GM18870 (cell line): ENCODE results near the gene PLA2G2E.
"Not testable (repeated sequence)": the region's sequence is repeated elsewhere in the genome, so short reads cannot be mapped to it uniquely, and the experiment has no call there.

Source experiments
- ATAC-seq: cut with Tn5 transposase; IDR thresholded peaks from one replicate; pipeline ENCODE4 v1.9.1; 2021; ENCODE audit warnings: moderate library complexity; ENCODE audit not compliant: unreplicated experiment

Gene PLA2G2E

GRCh38 chr1:19934336-19934735 lies 10.9 kb upstream of the PLA2G2E start:
- no peak for ATAC-seq

DNA sequence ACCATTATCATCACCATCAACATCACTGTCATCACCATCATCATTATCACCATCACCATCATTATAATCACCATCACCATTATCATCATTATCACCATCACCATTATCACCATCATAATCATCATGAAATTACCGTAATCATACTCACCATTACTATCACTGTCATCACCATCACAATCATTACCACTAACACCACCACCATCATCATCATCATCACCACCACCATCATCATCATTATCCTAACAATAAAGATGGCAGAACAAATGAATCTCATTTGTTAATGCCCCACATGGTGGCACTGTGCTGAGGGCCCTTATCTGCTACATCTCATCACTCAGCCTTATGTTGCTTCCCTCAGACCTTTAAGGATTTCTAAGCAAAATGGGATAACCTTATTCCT lies 9.4 kb upstream of the PLA2G2E start:
- ATAC-seq = no peak

- not testable (repeated sequence) for ATAC-seq
Measured at GRCh38 chr1:19927130-19927421, 3.7 kb upstream of the PLA2G2E start.

DNA sequence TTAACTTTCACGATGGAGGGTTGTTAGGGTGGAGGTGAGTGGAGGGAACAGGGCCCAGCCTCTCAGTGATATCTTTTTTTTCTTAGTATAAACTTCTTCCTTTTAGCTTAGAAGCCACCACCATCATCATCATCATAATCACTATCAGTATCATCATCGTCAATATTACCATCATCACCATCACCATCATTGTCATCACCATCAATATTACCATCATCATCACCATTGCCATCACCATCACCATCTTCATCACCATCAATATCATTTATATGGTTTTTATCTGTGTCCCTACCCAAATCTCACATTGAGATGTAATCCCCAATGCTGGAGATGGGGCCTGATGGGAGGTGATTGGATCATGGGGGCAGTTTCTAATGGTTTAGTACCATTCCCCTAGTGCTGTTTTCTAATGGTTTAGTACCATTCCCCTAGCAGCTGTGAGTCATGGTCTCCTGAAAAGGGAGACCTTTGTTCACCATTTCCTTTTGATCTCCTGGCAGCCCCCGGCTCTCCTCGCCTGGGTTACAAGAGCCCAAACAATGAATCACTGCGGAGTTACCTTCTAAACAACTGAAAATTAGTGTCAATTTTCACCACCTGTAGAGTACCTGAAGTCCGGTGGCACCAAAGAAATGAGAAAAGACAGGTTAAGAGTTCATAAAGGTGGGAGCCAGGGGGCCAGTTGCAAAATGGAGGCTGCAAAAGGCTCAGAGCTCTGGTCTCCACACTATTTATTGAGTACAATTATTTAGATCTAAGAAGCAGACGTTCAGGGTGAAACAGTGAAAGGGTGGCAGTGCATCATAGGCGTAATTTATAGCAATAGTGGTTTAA lies 3.1 kb upstream of the PLA2G2E start:
- no peak for ATAC-seq

DNA sequence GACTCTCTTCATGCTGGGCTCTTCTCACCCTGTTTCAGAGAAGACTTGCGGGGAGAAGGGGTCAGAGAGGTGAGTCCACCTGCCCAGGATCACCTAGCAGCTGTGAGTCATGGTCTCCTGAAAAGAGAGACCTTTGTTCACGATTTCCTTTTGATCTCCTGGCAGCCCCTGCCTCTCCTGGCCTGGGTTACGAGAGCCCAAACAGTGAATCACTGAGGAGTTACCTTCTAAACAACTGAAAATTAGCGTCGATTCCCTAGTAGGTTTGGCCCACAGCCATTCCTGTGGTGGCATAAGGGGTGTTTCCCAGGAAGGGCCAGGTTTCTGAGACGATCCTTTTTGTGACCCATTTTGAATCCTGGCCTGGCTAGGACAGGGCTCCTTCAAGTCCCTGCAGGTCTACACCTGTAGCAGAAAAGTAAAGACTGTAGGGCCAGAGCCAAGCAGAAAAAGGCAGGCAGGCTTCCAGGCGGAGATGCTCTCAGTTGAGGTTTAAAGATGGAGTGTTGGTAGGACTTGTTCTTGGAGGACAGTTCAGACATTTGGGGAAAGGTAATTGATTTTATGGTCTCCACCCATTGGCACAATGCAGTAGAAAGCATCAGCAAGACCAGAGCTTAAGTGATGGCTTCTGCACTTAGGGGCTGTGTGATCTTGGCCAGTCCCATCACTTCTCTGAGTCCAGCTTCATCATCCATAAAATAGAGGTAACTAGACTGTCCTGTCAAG lies 2.1 kb upstream of the PLA2G2E start:
- ATAC-seq = no peak

- no peak for ATAC-seq
Measured at GRCh38 chr1:19923953-19924346, 533 bp upstream of the PLA2G2E start.

DNA sequence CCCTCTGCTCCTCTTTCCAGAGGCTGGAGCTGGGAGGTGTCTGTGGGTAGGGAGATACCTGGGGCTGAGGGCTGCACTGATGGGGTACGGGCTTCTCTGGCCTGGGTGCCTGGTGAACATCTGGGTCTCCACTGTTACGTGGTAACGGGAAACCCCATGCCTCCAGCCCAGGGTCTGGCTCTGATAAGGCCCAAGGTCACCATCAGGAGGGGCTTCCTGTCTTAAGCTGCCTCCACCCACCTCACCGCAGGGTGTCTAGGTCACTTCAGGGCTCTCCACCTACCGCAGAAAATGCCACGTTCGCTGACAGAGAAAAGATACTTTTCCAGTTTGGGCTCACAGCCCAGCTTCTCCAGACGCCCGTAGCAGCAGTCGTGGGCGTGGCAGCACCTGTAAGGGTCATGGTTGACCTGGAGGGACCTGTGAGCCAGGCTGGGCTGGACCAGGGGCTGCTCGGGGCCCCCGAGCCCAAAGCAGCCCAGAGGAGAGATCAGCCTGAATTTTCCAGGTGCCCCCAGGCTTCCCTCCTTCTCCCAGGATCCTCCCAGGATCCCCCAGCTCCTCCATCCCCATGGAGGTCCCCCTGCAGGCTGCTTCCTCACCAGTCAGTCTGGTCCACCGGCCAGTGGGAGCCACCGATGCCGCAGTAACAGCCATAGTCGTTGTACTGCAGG lies 1.3 kb downstream of the PLA2G2E start:
- ATAC-seq = no peak

- no peak for ATAC-seq
Measured at GRCh38 chr1:19921310-19921709, 2.1 kb downstream of the PLA2G2E start.

DNA sequence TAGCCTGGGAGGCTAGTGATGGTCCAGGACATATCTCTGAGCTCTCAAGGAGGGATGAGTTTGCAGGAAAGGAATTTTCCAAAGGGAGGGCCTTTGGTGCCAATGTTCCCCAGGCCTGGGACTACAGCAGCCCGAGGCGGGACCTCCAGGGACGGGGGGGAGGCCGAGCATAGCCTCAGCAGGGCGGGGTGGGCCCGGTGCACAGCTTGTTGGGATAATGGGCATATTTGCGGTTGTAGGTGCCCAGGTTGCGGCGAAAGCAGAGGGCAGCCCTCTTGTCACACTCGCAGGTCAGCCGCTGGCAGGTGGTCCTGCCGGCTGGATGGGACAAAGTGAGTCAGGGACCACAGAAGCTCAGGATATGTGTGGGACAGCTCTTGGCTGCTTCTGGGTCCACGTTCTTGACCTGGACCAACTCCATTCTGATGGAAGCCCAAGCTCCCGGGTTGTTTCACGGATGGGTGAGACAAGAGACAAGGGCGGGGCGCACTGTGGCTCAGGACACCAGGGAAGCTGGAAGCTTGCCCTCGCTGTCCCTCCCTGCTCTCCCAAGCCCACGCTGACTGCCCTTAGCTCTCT lies 3.2 kb downstream of the PLA2G2E start:
- no peak for ATAC-seq

GRCh38 chr1:19918057-19918456 lies 5.4 kb downstream of the PLA2G2E start:
- ATAC-seq = no peak

GRCh38 chr1:19910650-19911049 lies 12.8 kb downstream of the PLA2G2E start:
- ATAC-seq = no peak

- no peak for ATAC-seq
Measured at GRCh38 chr1:19909971-19910370, 13.4 kb downstream of the PLA2G2E start.

DNA sequence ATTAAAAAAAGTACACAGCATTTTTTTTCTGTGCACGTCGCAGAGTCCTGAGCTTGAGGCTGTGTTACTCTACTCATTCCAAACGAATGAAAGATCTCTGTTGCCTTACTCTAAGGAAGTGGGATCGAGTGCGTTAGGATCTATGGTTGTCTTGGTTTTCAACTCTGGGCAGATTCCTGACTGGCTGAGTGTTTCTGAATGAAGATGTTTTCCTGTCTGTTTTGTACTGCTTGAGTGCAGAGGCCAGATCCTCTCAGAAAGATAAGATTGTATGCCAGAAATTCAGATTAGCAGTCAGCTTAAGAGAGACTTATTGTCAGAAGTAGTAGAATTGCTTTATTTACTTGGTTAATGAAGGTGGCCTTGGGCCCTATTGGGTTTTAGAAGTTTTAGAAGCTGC lies 14.0 kb downstream of the PLA2G2E start:
- ATAC-seq = no peak

DNA sequence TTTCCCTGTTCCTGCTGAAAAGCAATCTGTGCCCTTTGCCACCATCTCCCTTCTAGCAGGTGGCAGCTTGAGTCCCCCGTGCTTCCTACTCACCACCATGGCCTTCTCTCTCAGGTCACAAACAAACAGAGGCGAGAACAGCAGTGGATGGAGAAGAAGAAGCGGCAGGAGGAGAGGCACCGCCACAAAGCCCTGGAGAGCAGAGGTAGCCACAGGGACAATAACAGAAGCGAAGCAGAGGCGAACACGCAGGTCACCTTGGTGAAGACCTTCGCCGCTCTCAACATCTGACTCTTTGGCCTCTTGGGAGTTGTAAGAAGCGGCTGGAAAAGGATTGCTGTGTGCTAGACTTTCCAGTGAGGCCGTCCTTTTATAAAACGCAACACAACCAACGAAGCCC lies 16.0 kb downstream of the PLA2G2E start:
- ATAC-seq = no peak

DNA sequence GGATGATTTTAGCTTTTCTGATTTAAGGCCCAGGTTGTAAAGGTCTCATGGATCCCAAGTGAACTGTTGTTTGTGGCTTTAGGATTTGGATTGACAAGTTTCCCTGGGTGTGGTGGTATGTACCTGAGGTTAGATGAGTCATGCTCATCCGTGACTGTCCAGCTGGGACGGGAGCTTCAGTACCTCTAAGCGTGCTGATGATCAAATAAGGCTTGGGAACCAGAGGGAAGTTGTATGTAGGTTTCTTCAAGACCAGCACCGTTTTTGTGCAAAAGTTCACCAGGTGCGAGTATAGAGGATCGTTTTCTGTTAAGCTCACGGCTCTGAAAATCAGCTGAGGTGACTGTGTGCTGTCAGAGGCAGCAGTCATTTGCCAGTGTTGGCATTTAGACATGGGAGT lies 19.8 kb downstream of the PLA2G2E start:
- ATAC-seq = no peak

DNA sequence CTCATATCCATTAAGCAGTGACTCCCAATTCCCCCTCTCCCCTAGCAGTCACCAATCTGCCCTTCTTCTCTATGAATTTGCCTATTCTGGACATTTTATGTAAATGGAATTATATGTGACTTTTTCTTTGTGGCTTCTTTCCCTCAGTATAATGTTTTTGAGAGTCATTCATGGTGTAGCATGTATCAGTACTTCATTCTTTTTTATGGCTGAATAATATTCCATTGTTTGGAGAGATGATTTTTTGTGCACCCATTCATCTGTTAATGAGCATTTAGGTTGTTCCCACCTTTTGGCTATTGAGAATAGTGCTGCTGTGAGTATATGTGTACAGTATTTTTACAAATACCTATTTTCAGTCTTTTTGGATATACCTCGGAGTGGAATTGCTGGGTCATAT lies 21.8 kb downstream of the PLA2G2E start:
- ATAC-seq = no peak

DNA sequence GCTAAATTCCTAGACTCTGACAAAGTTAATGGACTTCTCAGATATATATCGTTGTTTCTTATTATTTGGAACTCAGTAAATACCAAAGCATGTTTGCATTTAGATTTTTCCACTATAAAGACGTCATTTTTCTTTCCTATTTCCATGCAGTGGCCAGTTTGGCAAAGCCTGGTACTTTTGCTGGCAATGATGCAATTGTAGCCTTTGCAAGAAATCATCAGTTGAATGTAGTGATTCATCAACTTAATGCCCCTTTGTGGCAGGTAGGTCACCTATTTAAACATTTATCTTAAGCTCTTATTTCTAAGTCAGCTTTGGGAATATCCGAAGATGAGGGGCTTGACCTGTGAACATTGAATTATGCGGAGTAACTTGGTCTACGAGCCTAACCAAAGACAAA lies 29.2 kb downstream of the PLA2G2E start:
- no peak for ATAC-seq

GRCh38 chr1:19893687-19894086 lies 29.7 kb downstream of the PLA2G2E start:
- ATAC-seq = no peak

DNA sequence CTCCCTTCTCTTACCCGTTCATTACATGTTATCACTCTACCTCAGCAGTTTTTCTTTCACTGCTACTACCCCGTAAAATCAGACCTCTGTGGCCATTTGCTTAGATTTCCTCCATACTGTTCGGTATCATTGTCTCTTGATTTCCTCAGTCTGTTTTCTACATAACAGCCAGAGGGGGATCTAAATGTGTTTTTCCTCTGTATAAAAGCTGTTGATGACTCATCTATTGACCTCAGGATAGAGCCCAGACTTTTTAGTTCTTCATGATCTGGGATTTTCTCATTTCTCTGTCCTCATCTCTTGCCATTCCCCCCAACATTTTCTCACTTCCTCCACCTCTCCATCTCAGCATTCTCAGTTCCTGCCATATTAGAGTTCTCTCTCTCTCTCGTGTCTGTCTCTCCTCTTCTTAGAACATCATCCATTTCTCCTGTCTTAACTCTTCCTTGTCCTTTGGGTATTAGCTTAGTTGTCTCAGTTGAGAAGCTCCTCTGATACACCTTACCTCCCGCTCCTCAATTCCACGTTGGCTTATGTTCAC lies 30.7 kb downstream of the PLA2G2E start:
- ATAC-seq = no peak

GRCh38 chr1:19892129-19892528 lies 31.3 kb downstream of the PLA2G2E start:
- no peak for ATAC-seq

DNA sequence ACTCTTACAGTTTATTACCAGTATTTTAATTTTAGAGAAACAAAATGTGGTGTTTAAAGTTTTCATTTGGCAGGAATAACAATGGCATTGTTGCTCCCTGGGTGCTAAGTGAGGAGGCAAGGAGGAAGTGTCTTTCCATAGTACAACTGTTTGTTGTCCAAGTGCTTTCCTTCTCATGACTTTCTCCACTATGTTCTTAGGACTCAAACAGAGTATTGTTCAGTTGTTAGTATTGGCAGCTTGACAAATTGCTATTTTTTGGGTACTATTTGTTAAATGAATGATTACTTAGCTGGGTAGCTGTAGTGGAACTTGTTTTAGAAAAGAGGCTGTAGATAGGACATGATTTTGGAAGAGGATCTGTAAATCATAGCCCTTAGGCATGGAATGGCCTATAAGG lies 33.8 kb downstream of the PLA2G2E start:
- no peak for ATAC-seq
